ENCODE results near the gene GMDS.

GMDS gene

DNA sequence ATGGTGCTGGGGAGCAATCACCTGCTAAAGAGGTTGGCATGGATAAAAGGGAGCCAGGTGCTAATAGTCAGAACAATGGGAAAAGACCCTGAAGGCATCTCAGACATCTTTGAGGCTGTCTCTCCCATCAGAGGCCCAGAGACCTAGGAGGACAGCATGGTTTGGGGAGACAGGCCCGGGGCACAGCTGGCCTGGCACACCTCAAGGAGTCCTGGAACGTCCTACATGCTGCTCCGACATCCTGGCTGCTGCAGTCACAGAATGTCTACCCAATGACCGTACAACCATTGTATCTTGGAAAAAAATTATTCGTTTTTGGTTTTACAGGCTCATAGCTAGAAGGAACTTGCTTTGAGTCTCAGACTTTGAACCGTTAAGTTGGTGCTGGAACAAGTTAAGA lies 4.4 kb downstream of the GMDS start:
- Histone ChIP-seq H3K27ac (ENCODE audit: low read length) (no peak overlapping the region), H3K4me1 (ENCODE audit: insufficient read depth, low read length) (peaks cover 22% of the 10 kb centered on the region), H3K79me2 (ENCODE audit: insufficient read depth, low read length) (peaks cover 48% of the 10 kb centered on the region), H3K36me3 (ENCODE audit: insufficient read depth, low read length) (no peaks in the 10 kb centered on the region; the same call in 1 of the 2 replicates), H3K9me3 (ENCODE audit: insufficient read depth, low read length, severe bottlenecking) (no peaks in the 10 kb centered on the region), H3K27me3 (ENCODE audit: insufficient read depth, low read length, poor library complexity) (no peaks in the 10 kb centered on the region), H2AFZ (ENCODE audit: low read depth, low read length) (no peak overlapping the region), H4K20me1 (ENCODE audit: insufficient read depth, low read length) (peaks cover 6% of the 10 kb centered on the region; the same call in 1 of the 2 replicates), H3K4me3 (ENCODE audit: low read depth in 1 of 2, low read length in 2 of 2) (no peak overlapping the region), H3K9ac (ENCODE audit: low read depth, low read length) (no peak overlapping the region), H3K4me2 (ENCODE audit: insufficient read depth, low read length) (no peak overlapping the region)
- no peak for ATAC-seq (ENCODE audit: insufficient read depth, low read depth)
- TF ChIP-seq CTCF (IDR thresholded peaks at IDR 0.05; ENCODE audit: borderline replicate concordance, extremely low read depth, low read length, poor library complexity, severe bottlenecking) (no peak), EZH2 (IDR thresholded peaks at IDR 0.05; ENCODE audit: borderline replicate concordance, low read depth, low read length, severe bottlenecking) (no peak)
- no peak for DNase-seq

DNA sequence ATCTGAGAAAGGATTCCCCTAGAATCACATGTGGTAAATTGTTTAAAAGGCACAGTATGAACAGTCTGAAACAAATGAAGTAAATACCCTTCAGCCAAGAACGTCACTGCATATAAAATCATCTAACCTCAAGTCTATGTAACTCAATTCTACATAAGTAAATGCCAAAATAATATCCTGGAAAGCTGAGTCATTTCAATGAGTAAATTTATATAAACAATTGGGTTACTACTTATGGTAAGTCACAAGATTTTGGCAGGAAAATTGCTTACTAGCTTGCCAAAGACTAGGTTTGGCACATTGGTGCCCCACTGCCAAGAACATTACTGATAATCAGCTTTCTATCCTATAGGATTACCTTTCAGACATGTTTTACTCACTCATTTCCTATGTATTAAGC lies 8.4 kb downstream of the GMDS start:
- Histone ChIP-seq H3K36me3 (ENCODE audit: insufficient read depth, low read length) (no peaks in the 10 kb centered on the region), H3K9ac (ENCODE audit: low read depth, low read length) (no peak overlapping the region), H2AFZ (ENCODE audit: low read depth, low read length) (no peak overlapping the region), H3K4me2 (ENCODE audit: insufficient read depth, low read length) (no peak overlapping the region), H3K27me3 (ENCODE audit: insufficient read depth, low read length, poor library complexity) (no peaks in the 10 kb centered on the region), H3K4me3 (ENCODE audit: low read depth in 1 of 2, low read length in 2 of 2) (no peak overlapping the region), H3K4me1 (ENCODE audit: insufficient read depth, low read length) (no peaks in the 10 kb centered on the region), H3K79me2 (ENCODE audit: insufficient read depth, low read length) (peaks cover 26% of the 10 kb centered on the region), H4K20me1 (ENCODE audit: insufficient read depth, low read length) (peaks cover 10% of the 10 kb centered on the region; the same call in 1 of the 2 replicates), H3K9me3 (ENCODE audit: insufficient read depth, low read length, severe bottlenecking) (no peaks in the 10 kb centered on the region), H3K27ac (ENCODE audit: low read length) (no peak overlapping the region)
- DNase-seq (no peak), ATAC-seq (ENCODE audit: insufficient read depth, low read depth) (no peak)
- TF ChIP-seq EZH2 (IDR thresholded peaks at IDR 0.05; ENCODE audit: borderline replicate concordance, low read depth, low read length, severe bottlenecking) (no peak), CTCF (IDR thresholded peaks at IDR 0.05; ENCODE audit: borderline replicate concordance, extremely low read depth, low read length, poor library complexity, severe bottlenecking) (no peak)

DNA sequence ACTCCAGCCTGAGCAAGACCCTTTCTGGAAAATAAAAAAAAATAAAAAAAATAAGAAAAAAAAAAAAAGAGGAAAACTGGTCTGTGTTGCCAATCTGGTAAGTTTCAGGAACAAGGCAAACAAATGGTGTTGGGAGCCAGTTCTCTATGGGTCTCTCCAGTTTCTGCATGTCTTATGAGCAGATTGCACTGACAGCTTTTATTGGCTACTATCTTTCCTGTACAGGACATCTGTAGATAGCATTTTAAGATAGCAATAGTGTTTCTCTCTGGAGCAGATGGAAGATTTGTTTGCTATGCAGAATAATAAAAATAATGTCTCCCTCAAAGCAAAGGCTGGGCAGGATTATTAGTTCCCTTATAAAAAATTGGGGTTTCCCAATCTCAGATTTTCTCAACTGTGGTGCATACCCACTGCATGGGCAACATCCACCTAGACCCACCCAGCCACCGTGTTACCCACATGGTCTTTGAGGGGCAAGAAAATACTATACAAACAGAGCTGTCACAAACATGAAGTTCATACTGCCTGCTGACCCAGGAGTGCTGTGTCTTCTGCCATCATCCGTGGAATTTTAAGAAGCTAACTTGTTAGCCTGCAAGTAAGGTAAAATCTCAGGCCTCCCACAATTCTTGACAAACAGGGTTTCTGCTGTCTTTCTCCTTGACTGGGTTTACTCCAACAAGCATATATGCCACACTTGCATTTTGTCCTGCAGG lies 9.5 kb downstream of the GMDS start:
- Histone ChIP-seq H3K4me1 (ENCODE audit: insufficient read depth, low read length) (no peaks in the 10 kb centered on the region), H3K4me3 (ENCODE audit: low read depth in 1 of 2, low read length in 2 of 2) (no peak overlapping the region), H3K79me2 (ENCODE audit: insufficient read depth, low read length) (peaks cover 21% of the 10 kb centered on the region), H3K27ac (ENCODE audit: low read length) (no peak overlapping the region), H3K9me3 (ENCODE audit: insufficient read depth, low read length, severe bottlenecking) (no peaks in the 10 kb centered on the region), H3K9ac (ENCODE audit: low read depth, low read length) (no peak overlapping the region), H2AFZ (ENCODE audit: low read depth, low read length) (no peak overlapping the region), H4K20me1 (ENCODE audit: insufficient read depth, low read length) (peaks cover 8% of the 10 kb centered on the region; the same call in 1 of the 2 replicates), H3K36me3 (ENCODE audit: insufficient read depth, low read length) (no peaks in the 10 kb centered on the region), H3K4me2 (ENCODE audit: insufficient read depth, low read length) (no peak overlapping the region), H3K27me3 (ENCODE audit: insufficient read depth, low read length, poor library complexity) (no peaks in the 10 kb centered on the region)
- TF ChIP-seq EZH2 (IDR thresholded peaks at IDR 0.05; ENCODE audit: borderline replicate concordance, low read depth, low read length, severe bottlenecking), result no peak
- ATAC-seq (ENCODE audit: insufficient read depth, low read depth) (no peak), DNase-seq (no peak)

- peaks cover 23% of the 10 kb centered on the region for H3K79me2 ChIP-seq (ENCODE audit: insufficient read depth, low read length)
- H3K4me1 ChIP-seq (ENCODE audit: insufficient read depth, low read length), result no peaks in the 10 kb centered on the region
- no peak overlapping the region for H3K9ac ChIP-seq (ENCODE audit: low read depth, low read length)
- H3K36me3 ChIP-seq (ENCODE audit: insufficient read depth, low read length), result no peaks in the 10 kb centered on the region
- H2AFZ ChIP-seq (ENCODE audit: low read depth, low read length), result no peak overlapping the region
- TF ChIP-seq CTCF (IDR thresholded peaks at IDR 0.05; ENCODE audit: borderline replicate concordance, extremely low read depth, low read length, poor library complexity, severe bottlenecking) (no peak), EZH2 (IDR thresholded peaks at IDR 0.05; ENCODE audit: borderline replicate concordance, low read depth, low read length, severe bottlenecking) (no peak)
- H3K27me3 ChIP-seq (ENCODE audit: insufficient read depth, low read length, poor library complexity), result no peaks in the 10 kb centered on the region
- no peak overlapping the region for H3K4me2 ChIP-seq (ENCODE audit: insufficient read depth, low read length)
- H3K4me3 ChIP-seq (ENCODE audit: low read depth in 1 of 2, low read length in 2 of 2), result no peak overlapping the region
- peaks cover 16% of the 10 kb centered on the region; the same call in 1 of the 2 replicates for H4K20me1 ChIP-seq (ENCODE audit: insufficient read depth, low read length)
- no peak for ATAC-seq (ENCODE audit: insufficient read depth, low read depth)
- H3K27ac ChIP-seq (ENCODE audit: low read length), result no peak overlapping the region
- no peaks in the 10 kb centered on the region for H3K9me3 ChIP-seq (ENCODE audit: insufficient read depth, low read length, severe bottlenecking)
- DNase-seq, result no peak
These were observed 13.0 kb downstream of the GMDS start for GRCh38 chr6:2232445-2232844.

All from DND-41 (cell line).